ENCODE results near the gene ST8SIA5.

ST8SIA5 gene

GRCh38 chr18:46663539-46663938 lies 93.3 kb downstream of the ST8SIA5 start:
- DNase-seq = no peak

GRCh38 chr18:46660957-46661749 lies 95.7 kb downstream of the ST8SIA5 start:
- no peak for DNase-seq

GRCh38 chr18:46659484-46659883 lies 97.4 kb downstream of the ST8SIA5 start:
- no peak for DNase-seq

- no peak for DNase-seq
These were observed 99.5 kb downstream of the ST8SIA5 start, which contains the start of gene LOXHD1 for GRCh38 chr18:46657115-46657955. Gene LOXHD1 (minus strand): TSS chr18:46657220. CDS start chr18:46657033, 187 bp downstream.

- no peak for DNase-seq
These were observed 100.3 kb downstream of the ST8SIA5 start for GRCh38 chr18:46656326-46657114.

- no peak for DNase-seq
These were observed 104.5 kb downstream of the ST8SIA5 start for GRCh38 chr18:46652372-46652771.

- no peak for DNase-seq
These were observed 106.2 kb downstream of the ST8SIA5 start for GRCh38 chr18:46650681-46651080.

- DNase-seq = no peak
These were observed 107.6 kb downstream of the ST8SIA5 start for GRCh38 chr18:46649071-46649862.

GRCh38 chr18:46646468-46646867 lies 110.4 kb downstream of the ST8SIA5 start:
- DNase-seq = no peak

GRCh38 chr18:46642561-46642960 lies 114.3 kb downstream of the ST8SIA5 start:
- DNase-seq = no peak

GRCh38 chr18:46641917-46642316 lies 114.9 kb downstream of the ST8SIA5 start:
- DNase-seq = no peak

- no peak for DNase-seq
These were observed 117.5 kb downstream of the ST8SIA5 start for GRCh38 chr18:46639386-46639785.

- DNase-seq = no peak
These were observed 120.7 kb downstream of the ST8SIA5 start for GRCh38 chr18:46636040-46636630.

GRCh38 chr18:46632401-46633071 lies 124.3 kb downstream of the ST8SIA5 start:
- DNase-seq = no peak

- no peak for DNase-seq
These were observed 125.9 kb downstream of the ST8SIA5 start for GRCh38 chr18:46630991-46631390.

- DNase-seq = no peak
These were observed 126.7 kb downstream of the ST8SIA5 start for GRCh38 chr18:46630160-46630559.

GRCh38 chr18:46629361-46629760 lies 127.5 kb downstream of the ST8SIA5 start:
- no peak for DNase-seq

GRCh38 chr18:46628206-46628605 lies 128.6 kb downstream of the ST8SIA5 start:
- no peak for DNase-seq

GRCh38 chr18:46627136-46627535 lies 129.7 kb downstream of the ST8SIA5 start:
- DNase-seq = no peak

GRCh38 chr18:46625069-46625468 lies 131.8 kb downstream of the ST8SIA5 start:
- no peak for DNase-seq

GRCh38 chr18:46624127-46624526 lies 132.7 kb downstream of the ST8SIA5 start:
- DNase-seq = no peak
